Measurements from ENCODE around the gene TLE3.
"Not testable (repeated sequence)": the region's sequence is repeated elsewhere in the genome, so short reads cannot be mapped to it uniquely, and the experiment has no call there.

TLE3 gene

DNA sequence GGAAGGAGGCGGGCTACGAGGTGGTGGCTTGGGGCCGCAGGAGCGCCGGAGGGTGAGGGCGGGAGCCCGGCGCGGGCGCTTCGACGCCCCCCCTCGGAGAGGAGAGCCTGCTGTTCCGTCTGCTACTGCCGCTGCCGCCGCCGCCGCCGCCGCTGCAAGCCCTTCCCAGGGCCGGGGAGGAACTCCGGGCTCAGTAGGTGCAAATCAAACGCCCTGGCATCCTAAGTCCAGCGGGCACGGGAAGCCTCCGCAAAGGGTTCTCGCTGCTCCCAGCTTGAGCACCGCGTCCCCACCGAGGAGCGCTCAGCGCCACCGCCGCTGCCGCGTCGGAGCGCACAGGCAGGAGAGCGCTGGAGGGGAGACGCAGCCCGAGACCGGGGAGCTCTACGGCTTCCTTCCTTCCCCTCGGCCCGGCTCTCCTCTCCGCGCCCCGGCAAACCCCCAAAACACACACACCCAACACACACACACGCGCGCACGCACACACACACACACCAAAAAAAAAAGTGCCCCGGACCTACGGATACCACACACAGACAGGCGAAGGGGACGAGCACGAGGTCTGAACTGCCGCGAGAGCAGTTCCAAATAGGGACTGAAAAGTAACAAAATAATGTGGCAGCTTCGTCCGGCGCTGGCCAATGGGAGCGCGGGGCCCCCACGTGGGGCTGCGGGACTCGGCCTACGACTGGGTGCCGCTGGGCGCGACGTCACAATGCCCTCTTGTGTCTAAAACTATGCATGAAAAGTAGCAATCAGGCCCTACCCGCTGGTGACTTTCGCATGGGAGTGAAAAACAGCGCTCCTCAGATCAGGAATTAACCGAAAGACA is at the start of gene TLE3:
TSS of gene TLE3 (minus strand) at position 597 of the 832 bp plus-strand sequence. CDS start 1,119 bp downstream, outside the sequence.
- DNase-seq, result peak; percentile 84

DNA sequence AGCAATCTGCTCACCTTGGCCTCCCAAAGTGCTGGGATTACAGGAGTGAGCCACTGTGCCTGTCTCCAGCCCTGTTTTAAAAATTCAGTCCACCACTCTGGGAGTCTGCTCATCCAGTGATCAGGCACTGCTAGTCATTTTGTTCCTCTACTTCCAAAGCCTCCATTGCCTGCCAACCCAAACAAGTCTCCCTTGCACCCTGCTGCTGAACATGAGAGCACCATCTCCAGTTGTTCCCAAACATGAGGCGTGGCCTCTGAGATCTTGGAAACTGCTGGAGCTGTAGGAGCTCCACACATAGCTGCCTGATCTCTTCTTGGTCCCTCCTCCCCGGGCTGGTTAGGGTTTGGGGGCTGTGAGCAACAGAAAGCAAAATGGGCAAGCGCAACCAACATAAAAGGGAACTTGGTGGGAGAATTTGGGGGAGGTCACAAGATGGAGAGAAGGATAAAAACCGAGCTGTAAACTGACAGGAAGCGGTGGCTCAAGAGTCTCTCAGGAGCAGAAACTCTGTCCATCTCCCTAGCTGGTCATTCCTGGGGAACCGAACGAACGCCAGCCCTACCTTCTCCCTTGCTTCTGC is 49.6 kb upstream of the TLE3 start:
- no peak for DNase-seq

DNA sequence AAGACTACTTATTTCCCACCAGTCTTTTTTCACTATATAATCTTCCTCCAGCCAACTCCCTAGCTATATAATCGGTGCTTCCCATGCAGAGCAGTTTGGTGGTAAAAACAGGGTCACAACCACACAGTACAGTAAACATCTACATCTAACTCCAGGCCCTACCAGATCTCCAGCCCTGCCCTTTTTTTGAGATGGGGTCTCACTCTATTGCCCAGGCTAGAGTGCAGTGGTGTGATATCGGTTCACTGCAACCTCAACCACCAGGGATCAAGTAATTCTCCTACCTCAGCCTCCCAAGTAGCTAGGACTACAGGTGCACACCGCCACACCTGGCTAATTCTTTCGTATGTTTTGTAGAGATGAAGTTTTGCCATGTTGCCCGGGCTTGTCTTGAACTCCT is 49.1 kb upstream of the TLE3 start:
- no peak for DNase-seq

DNA sequence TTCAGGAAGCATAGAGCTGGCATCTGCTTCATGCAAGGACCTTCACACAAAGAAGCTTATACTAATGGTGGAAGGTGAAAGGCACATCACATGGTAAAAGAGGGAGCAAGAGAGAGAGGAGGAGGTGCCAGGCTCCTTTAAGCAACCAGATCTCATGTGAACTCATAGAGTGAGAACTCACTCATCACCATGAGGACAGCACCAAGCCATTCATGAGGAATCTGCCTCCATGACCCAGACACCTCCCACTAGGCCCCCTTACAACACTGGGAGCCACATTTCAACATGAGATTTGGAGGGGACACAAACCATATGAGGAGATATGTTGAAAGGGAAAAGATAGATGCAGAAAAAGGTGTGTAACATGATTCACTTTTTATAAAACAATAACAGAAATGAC is 48.4 kb upstream of the TLE3 start:
- no peak for DNase-seq

DNA sequence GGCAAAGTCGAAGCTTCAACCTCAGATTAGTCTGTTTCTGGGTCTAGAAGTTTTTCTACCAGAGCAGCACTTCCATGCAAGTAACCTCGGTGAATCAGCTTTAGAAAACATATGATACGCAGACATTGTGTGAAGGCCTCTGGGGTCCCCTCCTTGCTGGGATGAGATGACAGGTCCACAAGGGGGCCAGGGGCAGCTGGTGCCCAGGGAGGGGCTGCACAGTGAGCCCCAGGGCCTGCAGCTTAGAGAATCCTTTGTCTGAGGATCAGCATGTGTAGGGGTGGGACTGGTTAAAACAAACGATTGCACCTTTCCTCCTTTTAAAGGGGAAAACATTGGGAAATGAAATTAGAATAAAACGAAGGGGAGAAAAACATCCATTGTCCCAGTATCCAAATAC is 47.5 kb upstream of the TLE3 start:
- DNase-seq, result no peak

DNA sequence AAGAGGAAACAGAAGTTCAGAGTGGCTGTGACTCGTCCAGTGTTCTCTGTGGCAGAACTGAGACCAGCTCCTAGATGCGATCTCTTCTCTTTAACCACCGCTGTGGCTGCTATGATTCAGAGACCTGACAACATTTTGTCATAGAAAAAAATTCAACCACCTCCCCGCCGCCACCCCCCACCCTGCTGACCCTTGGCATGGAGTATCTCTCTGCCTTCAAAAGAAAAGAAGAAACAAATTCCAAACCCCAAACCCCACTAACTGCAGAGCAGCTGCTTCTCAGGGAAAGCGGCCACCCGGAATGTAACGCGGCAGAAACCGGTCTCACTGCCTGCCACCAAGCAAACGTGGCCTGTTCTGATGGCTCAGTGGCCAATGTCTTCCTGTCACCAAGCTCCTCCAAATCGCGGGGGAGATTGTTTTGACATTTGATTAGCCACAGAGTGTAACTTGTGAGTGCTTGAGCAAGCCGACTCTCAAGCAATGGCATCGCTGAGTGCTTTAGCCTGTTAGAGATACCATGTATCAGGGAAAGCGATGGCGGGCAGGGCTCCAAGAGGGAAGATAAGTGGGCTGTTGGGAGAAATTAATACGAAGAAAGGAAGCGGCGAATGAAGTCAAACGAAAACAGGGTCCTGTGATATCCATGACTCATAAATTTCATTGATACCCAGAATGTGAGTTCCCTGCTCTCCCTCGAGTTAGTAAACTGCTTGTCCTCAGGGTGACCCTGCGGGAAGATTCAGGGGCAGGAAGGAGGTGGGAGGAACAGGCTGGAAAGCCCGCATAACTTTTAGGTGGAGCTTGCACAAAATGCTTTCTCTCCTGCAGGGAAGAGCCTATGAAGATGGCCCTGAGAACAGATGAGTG is 44.8 kb upstream of the TLE3 start:
- DNase-seq, result no peak

DNA sequence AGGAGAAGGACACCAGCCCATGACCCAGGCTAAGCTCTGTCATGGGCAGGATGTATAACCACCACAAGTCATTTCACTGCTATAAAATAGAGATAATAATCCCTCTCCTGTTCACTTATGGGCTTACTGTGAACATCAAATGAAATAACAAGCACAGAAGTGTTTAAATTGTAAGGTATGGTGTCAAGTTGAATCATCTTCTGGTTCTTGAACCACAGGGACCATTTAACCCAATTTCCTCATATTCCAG is 44.3 kb upstream of the TLE3 start:
- DNase-seq, result no peak

DNA sequence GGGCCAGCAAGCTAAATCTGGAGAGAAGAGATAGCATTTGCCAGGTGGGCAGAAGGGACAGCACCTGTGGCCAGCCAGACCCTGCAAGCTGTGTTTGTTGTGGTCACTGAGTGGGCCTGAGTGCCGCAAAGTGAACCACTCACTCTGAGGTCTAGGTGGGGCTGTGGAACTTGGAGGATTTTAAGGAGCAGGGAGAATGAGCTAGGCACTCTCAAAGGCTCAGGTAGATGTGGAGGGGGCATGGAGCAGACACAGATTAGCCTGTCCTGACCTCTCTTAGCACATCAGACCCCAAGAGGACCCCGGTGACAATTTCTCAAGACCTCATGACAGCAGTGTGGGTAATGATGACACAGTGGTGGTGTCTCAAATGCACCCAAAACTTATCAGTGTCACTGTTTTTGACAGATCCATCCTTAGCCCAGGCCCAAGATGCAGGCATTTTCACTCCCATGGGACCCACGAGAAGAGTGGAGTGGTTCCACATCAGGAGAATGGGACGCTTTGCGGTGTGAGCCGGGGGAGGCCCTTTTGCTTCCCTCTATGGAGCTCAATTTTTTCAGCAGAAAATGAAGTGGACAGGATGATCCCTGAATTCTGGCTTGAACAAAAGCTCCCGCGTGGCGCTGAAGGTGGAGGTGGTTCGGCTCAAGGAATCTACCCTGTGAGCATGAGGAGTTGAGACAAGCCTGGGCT is 43.8 kb upstream of the TLE3 start:
- DNase-seq, result no peak

DNA sequence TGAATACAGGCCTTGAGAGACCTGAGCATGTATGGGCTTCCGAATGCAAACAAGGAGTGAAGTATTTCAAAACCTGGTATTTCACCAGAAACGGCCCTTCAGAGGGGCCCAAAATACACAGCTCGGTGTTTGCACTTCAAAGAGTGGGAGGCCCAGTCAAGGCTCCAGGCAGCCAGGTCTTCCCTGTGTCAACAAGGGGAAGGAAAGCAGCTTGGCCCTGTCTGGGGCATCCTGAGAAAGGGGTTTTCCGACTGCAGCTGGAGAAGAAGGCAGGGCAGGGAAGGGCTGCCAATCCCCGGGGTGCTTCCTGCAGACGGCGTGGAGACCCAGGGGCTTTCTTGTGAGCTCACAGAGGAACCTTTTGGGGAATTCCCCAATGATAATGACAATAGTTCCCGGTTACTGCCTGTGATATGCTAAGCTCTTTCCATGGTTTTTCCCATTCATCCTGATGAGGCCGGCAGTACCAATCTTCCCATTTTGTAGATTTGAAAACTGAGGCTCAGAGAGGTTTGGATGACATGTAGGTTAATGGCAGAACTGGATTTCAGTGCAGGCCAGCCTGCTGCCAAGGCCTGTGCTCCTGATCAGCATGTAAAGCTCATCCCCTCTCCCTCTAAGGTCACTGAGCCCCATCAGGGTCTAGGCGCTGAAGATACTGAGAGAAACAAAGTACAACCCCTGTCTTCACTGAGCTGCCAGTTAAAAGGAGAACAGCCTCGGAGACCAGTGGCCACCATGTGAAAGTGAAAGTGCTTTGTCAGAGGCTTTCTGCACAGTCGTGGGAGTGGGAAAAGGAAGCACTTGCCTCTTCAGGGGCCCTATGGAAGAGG is 43.0 kb upstream of the TLE3 start:
- no peak for DNase-seq

DNA sequence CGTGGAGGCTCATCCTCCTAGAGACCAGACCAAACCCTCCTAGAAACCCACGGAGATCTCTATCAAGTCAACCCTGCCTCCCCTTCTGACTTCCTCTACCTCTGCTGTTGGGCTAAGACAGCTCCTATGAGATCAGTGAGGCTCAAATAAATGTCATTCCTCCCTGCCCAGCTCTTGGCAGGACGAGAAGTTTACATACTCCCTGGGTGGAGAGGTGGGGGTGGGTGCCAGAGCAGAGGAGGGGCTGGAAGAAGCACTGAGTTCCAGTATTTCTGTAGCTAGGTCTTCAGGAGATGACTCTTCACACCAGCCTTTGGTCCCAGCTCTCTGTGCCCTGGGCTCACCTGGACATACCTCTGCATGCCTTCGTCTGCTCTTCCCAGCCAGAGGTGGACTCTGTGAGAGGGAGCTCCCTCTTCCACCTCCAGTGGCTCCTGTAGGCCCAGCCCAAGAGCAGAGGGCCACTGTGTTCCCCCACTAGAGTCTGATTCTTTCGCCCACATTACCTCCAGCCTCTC is 42.4 kb upstream of the TLE3 start:
- no peak for DNase-seq

DNA sequence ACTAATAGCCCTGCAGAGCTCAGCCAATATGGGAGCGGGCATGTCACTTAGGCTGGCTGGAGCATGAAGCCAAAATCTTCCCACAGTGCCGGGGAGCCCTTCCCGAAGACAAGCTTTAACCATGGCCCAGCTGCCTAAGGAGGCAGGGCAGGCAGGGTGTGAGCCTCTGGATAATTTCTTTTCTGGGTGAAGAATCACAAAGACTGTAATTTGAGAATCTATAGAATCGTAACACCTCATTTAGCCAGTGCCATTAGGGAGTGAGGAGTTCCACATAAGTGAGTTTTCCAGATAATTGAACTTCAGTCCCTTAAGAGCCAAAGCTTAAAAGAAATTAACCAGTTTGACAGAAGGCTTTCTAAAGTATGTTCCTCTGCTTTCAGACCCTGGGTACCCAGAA is 40.2 kb upstream of the TLE3 start:
- no peak for DNase-seq

DNA sequence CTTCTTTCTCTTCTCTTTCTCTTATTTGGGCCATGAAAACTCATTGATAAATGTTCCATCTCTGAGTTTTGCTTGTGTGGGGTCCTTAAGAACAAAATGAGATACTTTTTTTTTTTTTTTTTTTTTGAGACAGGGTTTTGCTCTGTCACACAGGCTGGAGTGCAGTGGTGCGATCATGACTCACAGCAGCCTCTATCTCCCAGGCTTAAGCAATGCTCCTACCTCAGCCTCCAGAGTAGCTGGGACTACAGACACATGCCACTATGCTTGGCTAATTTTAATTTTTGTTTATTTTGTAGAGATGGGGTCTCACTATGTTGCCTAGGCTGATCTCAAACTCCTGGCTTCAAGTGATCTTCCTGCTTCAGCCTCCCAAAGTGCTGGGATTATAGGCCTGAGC is 39.3 kb upstream of the TLE3 start:
- not testable (repeated sequence) for DNase-seq

DNA sequence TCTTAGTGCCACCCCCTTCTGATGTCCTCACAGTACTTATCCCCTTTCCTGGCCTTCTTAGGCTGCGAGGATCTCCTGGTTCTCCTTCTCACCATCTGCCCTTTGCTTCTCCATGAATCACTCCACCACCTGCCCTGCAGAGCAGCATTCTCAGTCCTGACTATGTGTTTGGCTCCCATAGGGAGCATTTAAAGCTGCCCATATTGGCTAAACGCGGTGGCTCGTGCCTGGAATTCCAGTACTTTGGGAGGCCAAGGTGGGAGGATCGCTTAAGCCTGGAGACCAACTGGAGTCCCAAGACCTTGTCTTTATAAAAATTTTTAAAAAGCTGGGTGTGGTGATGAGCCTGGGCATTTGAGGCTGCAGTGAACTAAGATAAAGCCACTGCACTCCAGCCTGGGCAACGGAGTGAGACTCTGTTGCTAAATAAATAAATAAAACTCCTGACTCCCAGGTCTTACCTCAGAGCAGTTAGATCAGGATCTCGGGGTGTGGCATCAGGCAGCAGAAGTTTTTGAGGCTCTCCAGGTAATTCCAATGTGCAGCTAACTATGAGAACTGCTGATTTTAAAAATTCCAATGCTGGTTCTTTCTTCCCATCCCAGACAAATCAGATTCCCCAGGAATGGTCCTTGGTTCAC is 36.2 kb upstream of the TLE3 start:
- DNase-seq, result no peak

DNA sequence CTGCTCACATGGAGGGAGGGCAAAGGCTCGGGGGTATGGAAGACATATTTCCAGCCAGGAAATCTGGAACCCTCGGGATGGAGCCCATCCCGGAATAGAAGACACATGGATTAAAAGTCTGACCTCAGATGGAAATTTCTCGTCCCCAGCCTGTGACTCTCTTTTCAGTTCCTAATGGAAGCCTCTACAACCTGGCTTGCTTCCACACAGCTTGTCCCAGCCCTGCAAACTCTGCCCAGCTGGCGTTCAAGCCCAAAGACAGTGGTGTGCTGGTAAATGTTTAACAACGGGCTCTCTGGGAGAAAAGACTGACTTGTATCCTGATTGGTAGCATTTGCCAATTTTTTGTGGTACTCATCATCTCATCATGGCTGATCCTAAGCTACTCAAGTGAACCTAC is 35.6 kb upstream of the TLE3 start:
- DNase-seq, result no peak

DNA sequence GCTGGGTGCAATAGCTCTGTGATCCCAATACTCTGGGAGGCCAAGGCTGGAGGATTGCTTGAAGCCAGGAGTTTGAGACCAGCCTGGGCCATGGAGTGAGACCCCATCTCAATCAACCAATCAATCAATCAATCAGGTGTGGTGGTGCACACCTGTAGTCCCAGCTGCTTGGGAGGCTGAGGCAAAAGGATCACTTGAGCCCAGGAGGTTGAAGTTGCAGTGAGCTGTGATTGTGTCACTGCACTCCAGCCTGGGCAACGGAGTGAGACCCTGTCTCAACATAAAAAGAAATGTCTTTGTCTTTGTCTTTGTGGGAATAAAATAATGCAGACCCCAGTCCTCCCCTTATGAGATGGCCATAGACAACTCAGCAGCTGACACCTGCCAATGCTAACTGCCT is 34.9 kb upstream of the TLE3 start:
- no peak for DNase-seq

DNA sequence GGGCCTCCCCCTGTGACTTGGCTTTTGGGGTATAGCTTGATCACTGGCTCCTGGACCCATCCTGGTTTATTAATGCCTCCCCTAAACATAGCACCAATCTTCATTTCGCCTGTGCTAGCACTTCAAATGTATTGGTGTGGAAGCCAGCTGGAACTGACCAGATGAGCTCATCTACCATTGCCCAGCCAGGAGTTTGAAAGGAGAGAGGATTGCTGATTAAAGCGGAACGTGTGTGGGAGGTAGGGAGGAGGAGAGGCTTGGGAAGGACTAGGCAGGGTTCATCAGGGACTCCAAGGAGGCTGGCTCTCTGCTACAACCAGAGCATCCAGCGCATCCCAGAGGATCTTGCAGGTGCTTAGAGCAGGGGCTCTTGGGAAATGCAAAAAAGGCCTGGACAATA is 34.4 kb upstream of the TLE3 start:
- no peak for DNase-seq

DNA sequence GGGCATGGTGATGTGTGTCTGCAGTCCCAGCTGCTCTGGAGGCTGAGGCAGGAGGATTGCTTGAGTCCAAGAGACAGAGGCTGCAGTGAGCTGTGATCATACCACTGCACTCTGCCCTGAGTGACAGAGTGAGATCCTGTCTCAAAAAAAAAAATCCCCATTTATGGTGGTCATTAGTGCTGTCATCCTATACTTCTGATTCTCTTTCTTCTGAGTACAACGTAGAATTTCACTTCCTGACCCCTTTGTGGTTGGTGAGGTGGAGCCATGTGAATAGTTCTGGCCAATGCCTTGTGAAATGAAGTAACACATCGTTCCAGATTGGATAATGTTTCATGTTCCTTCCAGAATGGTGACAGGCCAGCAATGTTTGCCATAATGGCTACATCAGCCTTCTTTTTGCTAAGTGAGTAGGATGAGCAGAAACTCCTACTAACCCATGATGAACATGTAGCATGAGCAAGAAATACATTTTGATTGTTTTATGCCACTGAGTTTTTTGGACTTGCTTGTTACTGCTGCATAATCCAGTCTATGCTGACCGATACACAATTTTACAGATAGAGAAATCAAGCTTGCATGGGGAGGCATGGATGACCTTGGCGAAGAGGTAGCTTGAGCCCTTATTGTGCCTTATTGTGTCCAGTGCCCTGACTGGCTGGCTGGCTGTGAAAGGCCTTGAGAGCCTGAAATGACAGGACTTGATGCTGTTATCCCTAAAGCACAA is 30.9 kb upstream of the TLE3 start:
- DNase-seq, result no peak

DNA sequence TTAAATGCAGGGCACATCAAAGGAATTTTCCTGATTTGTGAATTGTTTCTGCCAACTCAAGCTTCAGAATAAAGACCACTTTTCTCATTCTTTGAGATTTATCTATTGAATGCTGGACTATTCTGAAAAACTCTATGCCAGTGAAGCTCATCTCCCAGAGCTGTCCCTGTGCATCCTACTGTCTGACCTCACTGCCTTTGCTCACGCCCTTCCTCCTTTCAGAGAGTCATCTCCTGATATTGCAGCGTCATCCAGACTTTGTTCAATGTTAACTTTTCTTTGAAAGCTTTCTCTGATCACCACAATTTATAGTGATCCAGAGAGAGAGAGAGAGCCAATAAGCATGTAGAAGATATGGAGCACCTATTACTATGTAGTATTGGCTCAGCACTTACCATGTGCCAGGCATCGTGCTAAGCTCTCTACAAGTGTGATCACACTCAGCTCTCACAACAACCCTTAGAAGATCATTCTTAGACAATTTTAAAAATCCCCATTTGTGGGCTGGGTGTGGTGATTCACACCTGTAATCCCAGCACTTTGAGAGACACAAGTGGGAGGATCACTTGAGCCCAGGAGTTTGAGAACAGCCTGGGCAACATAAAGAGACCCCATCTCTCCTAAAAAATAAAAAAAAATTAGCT is 30.2 kb upstream of the TLE3 start:
- DNase-seq, result no peak

DNA sequence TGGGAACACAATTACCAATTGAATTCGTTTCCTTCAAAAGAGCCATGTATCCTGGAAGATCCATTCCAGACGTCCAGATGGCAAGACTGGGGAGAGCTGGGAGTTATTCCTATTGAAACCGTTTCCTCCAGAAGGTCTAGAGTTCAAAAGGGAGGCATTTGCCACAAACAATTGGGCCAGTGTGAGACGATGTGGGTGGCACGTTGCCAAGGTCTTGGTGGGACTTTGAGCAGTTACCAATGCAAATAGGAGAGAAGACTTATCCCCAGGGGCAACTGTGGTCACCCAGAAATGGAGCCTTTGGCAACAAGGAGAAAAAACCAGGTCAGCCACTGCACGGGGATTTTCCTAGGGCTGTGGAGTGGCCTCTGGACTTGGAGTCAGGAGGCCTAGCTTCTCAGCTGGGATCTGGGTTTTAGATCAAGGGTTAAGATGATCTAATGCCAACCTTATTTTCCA is 29.6 kb upstream of the TLE3 start:
- no peak for DNase-seq

DNA sequence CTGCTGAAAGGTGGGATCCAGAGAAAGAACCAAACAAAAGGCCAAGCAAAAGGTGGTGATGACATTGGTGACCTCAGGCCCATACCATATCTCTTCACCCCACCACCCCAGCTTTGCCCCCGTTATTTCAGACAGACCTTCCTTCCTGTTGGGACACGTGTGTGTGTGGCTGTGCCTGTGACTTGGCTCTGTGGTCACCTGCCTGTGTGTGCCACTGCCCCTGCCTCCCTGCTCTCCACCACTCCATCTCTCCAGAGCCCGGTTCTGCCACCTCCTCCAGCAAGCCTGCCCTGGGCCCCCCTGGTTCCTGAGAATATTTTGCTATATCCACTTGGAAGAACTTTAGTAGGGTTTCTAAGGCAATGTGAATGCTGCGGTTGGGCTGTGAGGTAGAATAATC is 28.6 kb upstream of the TLE3 start:
- no peak for DNase-seq

Data from NCI-H2081 treated with DMSO at 0.1 percent for 48 hours (cell line).